Choroid plexus epithelial cell (primary cell): ENCODE data around the gene GPC1.

Source experiments
- DNase-seq: peaks from one replicate; pipeline ENCODE4 v3.0.0-alpha.2; 2010; ENCODE audit warnings: low read depth
- H3K4me3 ChIP-seq: 2 replicates; pipeline ENCODE4 v1.5.1; 2011; ENCODE audit warnings: low read depth, mild to moderate bottlenecking, control low read depth, low read length, moderate library complexity
- TF ChIP-seq, protein P1 (sequence below): conservative IDR thresholded peaks from 2 replicates; pipeline ENCODE4 v1.5.1; 2011; ENCODE audit warnings: low read depth, mild to moderate bottlenecking, control low read depth, inconsistent platforms, low read length, moderate library complexity

The GPC1 gene

GRCh38 chr2:240500561-240501423 is 65.3 kb downstream of the GPC1 start:
- TF ChIP-seq, protein P1, sequence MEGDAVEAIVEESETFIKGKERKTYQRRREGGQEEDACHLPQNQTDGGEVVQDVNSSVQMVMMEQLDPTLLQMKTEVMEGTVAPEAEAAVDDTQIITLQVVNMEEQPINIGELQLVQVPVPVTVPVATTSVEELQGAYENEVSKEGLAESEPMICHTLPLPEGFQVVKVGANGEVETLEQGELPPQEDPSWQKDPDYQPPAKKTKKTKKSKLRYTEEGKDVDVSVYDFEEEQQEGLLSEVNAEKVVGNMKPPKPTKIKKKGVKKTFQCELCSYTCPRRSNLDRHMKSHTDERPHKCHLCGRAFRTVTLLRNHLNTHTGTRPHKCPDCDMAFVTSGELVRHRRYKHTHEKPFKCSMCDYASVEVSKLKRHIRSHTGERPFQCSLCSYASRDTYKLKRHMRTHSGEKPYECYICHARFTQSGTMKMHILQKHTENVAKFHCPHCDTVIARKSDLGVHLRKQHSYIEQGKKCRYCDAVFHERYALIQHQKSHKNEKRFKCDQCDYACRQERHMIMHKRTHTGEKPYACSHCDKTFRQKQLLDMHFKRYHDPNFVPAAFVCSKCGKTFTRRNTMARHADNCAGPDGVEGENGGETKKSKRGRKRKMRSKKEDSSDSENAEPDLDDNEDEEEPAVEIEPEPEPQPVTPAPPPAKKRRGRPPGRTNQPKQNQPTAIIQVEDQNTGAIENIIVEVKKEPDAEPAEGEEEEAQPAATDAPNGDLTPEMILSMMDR: no peak
- no peak overlapping the region for H3K4me3 ChIP-seq
- no peak for DNase-seq

- TF ChIP-seq, protein P1: no peak
- H3K4me3 ChIP-seq: no peak overlapping the region
- no peak for DNase-seq
Measured at GRCh38 chr2:240501531-240501991, 66.1 kb downstream of the GPC1 start.

GRCh38 chr2:240502059-240502429 is 66.6 kb downstream of the GPC1 start:
- TF ChIP-seq, protein P1: no peak
- no peak overlapping the region for H3K4me3 ChIP-seq
- DNase-seq: no peak

DNA sequence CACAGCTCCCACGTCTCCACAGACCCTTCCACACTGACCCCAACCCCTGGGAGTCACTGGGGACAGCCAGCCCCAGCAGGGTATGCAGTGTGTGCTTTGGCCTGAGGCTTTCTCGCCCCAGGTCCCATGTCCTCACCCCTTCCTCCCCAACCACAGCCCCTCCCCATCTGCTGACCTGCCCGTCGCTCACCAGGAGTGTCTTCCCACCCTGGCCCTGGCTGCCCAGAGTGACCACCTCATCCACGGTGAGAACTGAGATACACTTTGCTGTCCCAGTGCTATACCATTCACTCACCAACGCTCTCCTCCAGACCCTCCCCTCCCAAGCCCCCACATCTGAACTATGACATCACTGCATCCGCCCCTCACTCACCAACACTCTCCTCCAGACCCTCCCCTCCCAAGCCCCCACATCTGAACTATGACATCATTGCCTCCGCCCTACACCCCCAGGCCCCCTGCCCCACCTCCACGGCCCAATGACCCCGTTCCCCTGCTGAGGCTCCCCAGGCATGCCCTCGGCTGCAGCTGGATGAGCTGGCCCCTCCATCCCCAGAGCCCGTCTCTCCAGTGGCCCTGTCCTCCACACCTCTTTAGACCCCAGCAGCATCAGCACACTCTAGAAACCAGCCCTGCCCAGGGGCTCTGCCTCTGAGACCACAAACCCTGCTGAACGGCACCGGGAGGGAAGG is 67.1 kb downstream of the GPC1 start:
- no peak for DNase-seq
- TF ChIP-seq, protein P1: no peak
- H3K4me3 ChIP-seq: no peak overlapping the region

GRCh38 chr2:240503375-240503774 is 67.9 kb downstream of the GPC1 start:
- TF ChIP-seq, protein P1: no peak
- no peak for DNase-seq
- H3K4me3 ChIP-seq: no peak overlapping the region

DNA sequence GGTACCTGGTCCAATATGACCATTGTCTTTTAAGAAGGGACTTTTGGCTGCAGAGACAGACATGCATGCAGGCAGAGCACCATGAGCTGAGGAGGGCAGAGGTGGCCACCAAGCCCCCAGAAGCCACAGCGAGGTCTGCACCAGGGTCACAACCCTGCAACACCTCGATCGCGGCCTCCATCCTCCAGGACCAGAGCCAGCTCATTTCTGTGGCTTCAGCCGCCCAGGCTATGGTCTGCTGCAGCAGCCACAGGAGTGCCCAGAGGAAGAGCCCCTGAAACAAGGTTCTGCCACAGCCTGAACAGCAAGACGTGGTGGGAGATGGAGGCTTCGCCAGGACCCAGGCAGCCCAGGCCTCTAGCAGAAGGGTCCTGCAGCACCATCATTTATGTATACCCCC is 68.4 kb downstream of the GPC1 start:
- no peak for DNase-seq
- TF ChIP-seq, protein P1: no peak
- no peak overlapping the region for H3K4me3 ChIP-seq
